ENCODE results near the gene MED26. TPM values are rescaled to one million over a fixed set of nuclear protein-coding genes. Genes with fewer than 3 reads are reported as not detected.

The MED26 gene
- total and polyA plus RNA-seq, 8 donors = 0.58 to 41.7 (median 4.3) TPM

DNA sequence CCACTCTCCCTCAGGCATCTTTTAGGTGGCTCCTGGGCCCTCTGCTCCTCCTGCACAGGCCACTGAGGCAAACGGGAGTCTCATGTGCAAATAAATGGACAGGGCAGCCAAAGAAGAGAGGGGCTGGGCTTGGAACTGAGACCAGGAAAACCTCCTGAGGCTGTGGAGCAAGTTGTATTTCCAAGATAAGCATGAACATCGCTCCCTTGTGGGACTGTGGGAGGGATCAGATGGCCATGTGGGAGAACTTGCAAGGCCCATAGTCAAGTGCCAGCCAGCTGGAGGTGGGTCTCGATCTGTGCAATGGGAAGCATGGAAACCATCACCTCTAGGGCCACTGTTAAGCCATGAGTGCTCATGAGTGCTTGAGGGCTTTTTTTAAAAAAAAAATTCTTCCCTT is 24.9 kb downstream of the MED26 start:
- no peak for DNase-seq
- Histone ChIP-seq H3K4me1 (peaks cover 25 to 81% (median 72%) of the 10 kb centered on the region in 4 donors), H3K9me3 (no peaks in the 10 kb centered on the region), H3K27ac (no peak overlapping the region), H3K4me3 (no peak overlapping the region), H3K27me3 (no peaks in the 10 kb centered on the region), H3K36me3 (peaks cover 0 to 5% (median 0%) of the 10 kb centered on the region in 4 donors)
- WGBS, 5 donors = 32 to 61% (median 39%) methylated on average over 3 of the region's 3 CpGs
- TF ChIP-seq EP300 (IDR thresholded peaks at IDR 0.05) (no peak), POLR2AphosphoS5 (IDR thresholded peaks at IDR 0.05) (no peak), POLR2A (IDR thresholded peaks at IDR 0.05) (no peak)
- TF ChIP-seq, protein P1, sequence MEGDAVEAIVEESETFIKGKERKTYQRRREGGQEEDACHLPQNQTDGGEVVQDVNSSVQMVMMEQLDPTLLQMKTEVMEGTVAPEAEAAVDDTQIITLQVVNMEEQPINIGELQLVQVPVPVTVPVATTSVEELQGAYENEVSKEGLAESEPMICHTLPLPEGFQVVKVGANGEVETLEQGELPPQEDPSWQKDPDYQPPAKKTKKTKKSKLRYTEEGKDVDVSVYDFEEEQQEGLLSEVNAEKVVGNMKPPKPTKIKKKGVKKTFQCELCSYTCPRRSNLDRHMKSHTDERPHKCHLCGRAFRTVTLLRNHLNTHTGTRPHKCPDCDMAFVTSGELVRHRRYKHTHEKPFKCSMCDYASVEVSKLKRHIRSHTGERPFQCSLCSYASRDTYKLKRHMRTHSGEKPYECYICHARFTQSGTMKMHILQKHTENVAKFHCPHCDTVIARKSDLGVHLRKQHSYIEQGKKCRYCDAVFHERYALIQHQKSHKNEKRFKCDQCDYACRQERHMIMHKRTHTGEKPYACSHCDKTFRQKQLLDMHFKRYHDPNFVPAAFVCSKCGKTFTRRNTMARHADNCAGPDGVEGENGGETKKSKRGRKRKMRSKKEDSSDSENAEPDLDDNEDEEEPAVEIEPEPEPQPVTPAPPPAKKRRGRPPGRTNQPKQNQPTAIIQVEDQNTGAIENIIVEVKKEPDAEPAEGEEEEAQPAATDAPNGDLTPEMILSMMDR (IDR thresholded peaks at IDR 0.05) = no peak
- intact Hi-C loops (cut with DNase I; ENCODE audit: low total_unique reads) = no loop called here

DNA sequence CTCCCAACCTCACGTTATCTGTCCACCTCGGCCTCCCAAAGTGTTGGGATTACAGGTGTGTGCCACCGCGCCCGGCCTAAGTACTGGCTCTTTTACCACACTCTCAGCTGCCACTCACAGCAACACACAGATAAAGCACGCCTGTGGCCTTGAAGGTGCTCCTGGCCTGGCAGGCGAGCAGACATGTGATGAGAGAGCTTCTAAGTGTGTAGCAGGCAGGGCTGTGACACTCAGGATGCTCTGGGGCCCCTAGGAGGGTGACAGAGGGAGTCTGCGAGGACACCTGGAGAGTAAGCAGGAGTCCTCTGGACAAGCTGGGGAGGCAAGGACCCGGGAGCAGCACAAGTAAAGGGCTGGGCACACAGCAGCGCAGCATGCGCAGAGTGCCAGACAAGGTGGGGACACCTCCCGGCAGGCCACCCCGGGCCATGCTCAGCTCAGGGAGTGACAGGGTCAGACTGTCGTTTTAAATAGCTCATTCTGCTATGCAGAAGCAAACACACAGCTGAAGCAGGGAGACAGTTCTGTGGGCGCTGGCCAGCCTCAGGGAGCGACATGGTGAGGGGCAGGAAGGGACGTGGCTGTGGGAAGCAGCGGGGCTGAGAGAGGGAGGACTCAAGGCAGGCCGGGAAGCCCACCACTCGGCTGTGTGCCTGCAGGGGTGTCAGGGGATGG is 26.5 kb downstream of the MED26 start:
- H3K27ac ChIP-seq = no peak overlapping the region
- H3K4me3 ChIP-seq = no peak overlapping the region
- intact Hi-C loops (cut with DNase I; ENCODE audit: low total_unique reads) = no loop called here
- no peaks in the 10 kb centered on the region for H3K9me3 ChIP-seq
- no peaks in the 10 kb centered on the region for H3K27me3 ChIP-seq
- DNase-seq = no peak
- TF ChIP-seq, protein P1 (IDR thresholded peaks at IDR 0.05) = no peak
- no peak for TF ChIP-seq EP300 (IDR thresholded peaks at IDR 0.05)
- TF ChIP-seq POLR2AphosphoS5 (IDR thresholded peaks at IDR 0.05) = no peak
- no peak for TF ChIP-seq POLR2A (IDR thresholded peaks at IDR 0.05)
- WGBS, 5 donors = 85 to 93% (median 90%) methylated on average over 20 of the region's 20 CpGs
- H3K36me3 ChIP-seq = peaks cover 0 to 5% (median 0%) of the 10 kb centered on the region in 4 donors
- peaks cover 18 to 77% (median 64%) of the 10 kb centered on the region in 4 donors for H3K4me1 ChIP-seq

DNA sequence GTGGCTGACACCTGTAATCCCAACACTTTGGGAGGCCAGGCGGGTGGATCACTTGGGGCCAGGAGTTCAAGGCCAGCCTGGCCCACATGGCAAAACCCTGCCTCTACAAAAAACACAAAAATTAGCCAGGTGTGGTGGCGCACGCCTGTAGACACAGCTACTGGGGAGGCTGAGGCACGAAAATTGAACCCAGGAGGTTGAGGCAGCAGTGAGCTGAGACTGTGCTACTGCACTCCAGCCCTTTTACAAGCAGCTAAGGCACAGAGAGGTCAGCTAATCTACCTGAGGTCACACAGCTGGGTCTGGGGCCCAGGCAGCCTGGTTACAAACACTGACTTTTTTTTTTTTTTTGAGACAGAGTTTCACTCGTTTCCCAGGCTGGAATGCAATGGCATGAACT is 27.2 kb downstream of the MED26 start:
- no peaks in the 10 kb centered on the region for H3K27me3 ChIP-seq
- peaks cover 16 to 71% (median 63%) of the 10 kb centered on the region in 4 donors for H3K4me1 ChIP-seq
- no peak overlapping the region for H3K4me3 ChIP-seq
- DNase-seq = no peak
- H3K9me3 ChIP-seq = no peaks in the 10 kb centered on the region
- no peak for TF ChIP-seq POLR2AphosphoS5 (IDR thresholded peaks at IDR 0.05)
- no peak for TF ChIP-seq POLR2A (IDR thresholded peaks at IDR 0.05)
- TF ChIP-seq, protein P1 (IDR thresholded peaks at IDR 0.05) = no peak
- no peak for TF ChIP-seq EP300 (IDR thresholded peaks at IDR 0.05)
- intact Hi-C loops (cut with DNase I; ENCODE audit: low total_unique reads) = no loop called here
- no peak overlapping the region for H3K27ac ChIP-seq
- 82 to 89% (median 88%) methylated on average over 5 of the region's 5 CpGs for WGBS, 5 donors
- H3K36me3 ChIP-seq = peaks cover 0 to 5% (median 0%) of the 10 kb centered on the region in 4 donors

DNA sequence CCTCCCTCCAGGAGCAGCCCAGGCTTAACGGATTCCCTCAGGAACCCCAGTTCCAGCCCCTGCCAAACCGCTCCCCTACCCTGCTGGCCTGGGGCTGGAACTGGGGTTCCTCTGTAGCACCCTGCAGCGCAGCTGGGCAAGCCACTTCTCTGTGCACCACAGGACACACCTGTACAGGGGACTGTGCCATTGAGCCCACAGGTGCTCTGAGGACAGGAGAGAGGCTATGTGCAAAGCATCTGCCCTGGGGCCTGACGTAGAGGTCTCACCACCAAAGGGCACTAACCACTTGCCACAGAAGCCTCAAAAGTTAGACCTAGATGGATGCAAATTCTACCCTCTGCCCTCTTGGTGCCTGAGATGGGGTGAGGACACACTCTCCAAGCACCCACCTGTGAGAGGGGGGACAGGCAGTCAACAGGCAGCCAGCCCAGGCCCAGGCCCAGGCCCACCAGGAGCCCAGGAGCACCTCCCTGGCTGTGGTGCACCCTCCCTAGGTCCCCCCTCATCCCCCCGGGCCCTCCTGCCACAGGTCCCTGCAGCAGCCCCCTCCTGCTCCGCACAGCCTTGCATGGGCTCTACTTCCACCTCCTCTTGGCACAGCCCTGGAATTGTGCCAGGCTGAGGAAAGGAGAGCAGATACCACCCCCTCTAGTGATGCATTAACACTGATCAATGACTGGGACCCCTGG is 28.2 kb downstream of the MED26 start:
- Histone ChIP-seq H3K27me3 (no peaks in the 10 kb centered on the region), H3K4me3 (no peak overlapping the region), H3K36me3 (peaks cover 0 to 5% (median 0%) of the 10 kb centered on the region in 4 donors), H3K9me3 (no peaks in the 10 kb centered on the region), H3K27ac (peak overlapping the region in 1 of 5 donors; percentile 72), H3K4me1 (peaks cover 11 to 71% (median 58%) of the 10 kb centered on the region in 4 donors)
- WGBS, 5 donors = 81 to 85% (median 85%) methylated on average over 2 to 6 of the region's 6 CpGs
- intact Hi-C loops (cut with DNase I; ENCODE audit: low total_unique reads) = no loop called here
- DNase-seq = no peak
- TF ChIP-seq EP300 (IDR thresholded peaks at IDR 0.05) (no peak), POLR2A (IDR thresholded peaks at IDR 0.05) (no peak), POLR2AphosphoS5 (IDR thresholded peaks at IDR 0.05) (no peak)
- TF ChIP-seq, protein P1 (IDR thresholded peaks at IDR 0.05) = no peak
